Keratinocyte (primary cell): ENCODE measurements around the gene C5orf24. TPM values are rescaled to one million over a fixed set of nuclear protein-coding genes. Genes with fewer than 3 reads are reported as not detected.

Experiments
- DNase-seq: peaks from one replicate; pipeline ENCODE4 v3.0.0-alpha.2; 2011; ENCODE audit warnings: low read depth, missing footprints, low spot score
- FAIRE-seq: peaks from 2 replicates; lab custom pipeline; 2011; peaks lifted over from hg19 to GRCh38; lab: Jason Lieb, UNC
- H2AFZ ChIP-seq: 2 replicates; pipeline ENCODE4 v1.6.0; 2012; ENCODE audit warnings: low read length, control low read depth, inconsistent platforms; ENCODE audit not compliant: control insufficient read depth
- H3K27ac ChIP-seq: 2 replicates; pipeline ENCODE4 v1.5.1; 2011; ENCODE audit warnings: low read length; ENCODE audit not compliant: control insufficient read depth, insufficient read depth
- H3K27me3 ChIP-seq: 3 replicates; pipeline ENCODE4 v1.6.0; 2011; ENCODE audit warnings: low read length; ENCODE audit not compliant: control insufficient read depth, insufficient read depth; ENCODE audit errors: extremely low read depth
- H3K36me3 ChIP-seq, 2 experiments: 2 replicates in 1 of 2; 3 replicates in 1 of 2; pipeline ENCODE4 v1.5.1; 2011; ENCODE audit warnings: low read length in 2 of 2, mild to moderate bottlenecking in 1 of 2; ENCODE audit not compliant: control insufficient read depth in 2 of 2, insufficient read depth in 2 of 2; ENCODE audit errors: extremely low read depth in 1 of 2
- H3K4me1 ChIP-seq: 3 replicates; pipeline ENCODE4 v1.5.1; 2011; ENCODE audit warnings: low read length; ENCODE audit not compliant: control insufficient read depth, insufficient read depth; ENCODE audit errors: extremely low read depth
- H3K4me2 ChIP-seq: 3 replicates; pipeline ENCODE4 v1.6.0; 2011; ENCODE audit warnings: low read depth, low read length; ENCODE audit not compliant: control insufficient read depth, insufficient read depth; ENCODE audit errors: extremely low read depth
- H3K4me3 ChIP-seq, 3 experiments: fragments of 200-600 bp in 1 of 3; sonication (generic) in 1 of 3; 2 replicates in 2 of 3; 3 replicates in 1 of 3; pipeline ENCODE4 v1.5.1; 2011 to 2016; ENCODE audit warnings: low read length in 3 of 3, mild to moderate bottlenecking in 3 of 3, control low read depth in 2 of 3, inconsistent platforms in 1 of 3, low read depth in 1 of 3, mixed read lengths in 1 of 3, mixed run types in 1 of 3, moderate library complexity in 1 of 3; ENCODE audit not compliant: control insufficient read depth in 2 of 3, insufficient read depth in 2 of 3; ENCODE audit errors: extremely low read depth in 1 of 3
- H3K79me2 ChIP-seq: 2 replicates; pipeline ENCODE4 v1.6.0; 2012; ENCODE audit warnings: low read length; ENCODE audit not compliant: control insufficient read depth, insufficient read depth
- H3K9ac ChIP-seq: 3 replicates; pipeline ENCODE4 v1.6.0; 2011; ENCODE audit warnings: low read length; ENCODE audit not compliant: control insufficient read depth, insufficient read depth; ENCODE audit errors: extremely low read depth
- H3K9me1 ChIP-seq: 3 replicates; pipeline ENCODE4 v1.6.0; 2011; ENCODE audit warnings: low read length; ENCODE audit not compliant: control insufficient read depth, insufficient read depth; ENCODE audit errors: extremely low read depth
- H3K9me3 ChIP-seq: 2 replicates; pipeline ENCODE4 v1.5.1; 2012; ENCODE audit warnings: low read depth, low read length; ENCODE audit not compliant: control insufficient read depth
- H4K20me1 ChIP-seq: 3 replicates; pipeline ENCODE4 v1.6.0; 2011; ENCODE audit warnings: low read length; ENCODE audit not compliant: control insufficient read depth, insufficient read depth; ENCODE audit errors: extremely low read depth
- EZH2 ChIP-seq: IDR thresholded peaks from one replicate; pipeline ENCODE4 v1.6.1; 2012; ENCODE audit warnings: inconsistent platforms, mild to moderate bottlenecking, low read length, moderate library complexity
- dilution Hi-C: fragments of 300-500 bp; cut with MboI; formaldehyde crosslinking; loops from one replicate; pipeline ENCODE4 v1.7.0; 2020; ENCODE audit warnings: low sequenced_read_pairs; ENCODE audit not compliant: extremely low pct_ligation_motif_present
- polyA plus RNA-seq, 5 experiments: library from polyadenylated mRNA; depleted of rRNA in 3 of 5; stranded (reverse) in 3 of 5; stranded (forward) in 1 of 5; unstranded in 1 of 5; fragments of >200 nt; gene quantifications; 1 replicate in 1 of 5; 2 replicates in 3 of 5; 3 replicates in 1 of 5; pipeline versions ENCODE4 v1.2.1 to v1.2.3, GENCODE V29; 2011 to 2012; ENCODE audit warnings: missing spikeins in 2 of 5, low read depth in 1 of 5, low replicate concordance in 1 of 5
- TF ChIP-seq, protein P1 (sequence below), 3 experiments: IDR thresholded peaks in 1 of 3; conservative IDR thresholded peaks in 1 of 3; optimal IDR thresholded peaks in 1 of 3; 2 replicates in 2 of 3; 3 replicates in 1 of 3; pipeline versions ENCODE3 to v1.5.1; 2011; ENCODE audit warnings: low read length in 3 of 3, mild to moderate bottlenecking in 3 of 3, moderate library complexity in 2 of 3, control low read depth in 1 of 3, inconsistent platforms in 1 of 3; ENCODE audit not compliant: insufficient read depth in 2 of 3; ENCODE audit errors: extremely low read depth in 1 of 3

Gene C5orf24
- polyA plus RNA-seq, 1 donor (not counting 4 experiments of a cell fraction or from before 2014, with no cell fraction given): 36.5 TPM

GRCh38 chr5:134902071-134902801 lies 56.5 kb downstream of the C5orf24 start:
- Histone ChIP-seq H3K9me3 (no peaks in the 10 kb centered on the region), H3K27me3 (no peaks in the 10 kb centered on the region), H3K9ac (no peak overlapping the region), H3K4me3 (no peak overlapping the region), H3K9me1 (no peaks in the 10 kb centered on the region), H2AFZ (no peak overlapping the region), H3K27ac (no peak overlapping the region), H3K4me2 (no peak overlapping the region), H4K20me1 (no peaks in the 10 kb centered on the region), H3K36me3 (no peaks in the 10 kb centered on the region), H3K4me1 (peaks cover 4% of the 10 kb centered on the region), H3K79me2 (no peaks in the 10 kb centered on the region)
- DNase-seq (no peak), FAIRE-seq (no peak)
- no peak for TF ChIP-seq EZH2
- TF ChIP-seq, protein P1, sequence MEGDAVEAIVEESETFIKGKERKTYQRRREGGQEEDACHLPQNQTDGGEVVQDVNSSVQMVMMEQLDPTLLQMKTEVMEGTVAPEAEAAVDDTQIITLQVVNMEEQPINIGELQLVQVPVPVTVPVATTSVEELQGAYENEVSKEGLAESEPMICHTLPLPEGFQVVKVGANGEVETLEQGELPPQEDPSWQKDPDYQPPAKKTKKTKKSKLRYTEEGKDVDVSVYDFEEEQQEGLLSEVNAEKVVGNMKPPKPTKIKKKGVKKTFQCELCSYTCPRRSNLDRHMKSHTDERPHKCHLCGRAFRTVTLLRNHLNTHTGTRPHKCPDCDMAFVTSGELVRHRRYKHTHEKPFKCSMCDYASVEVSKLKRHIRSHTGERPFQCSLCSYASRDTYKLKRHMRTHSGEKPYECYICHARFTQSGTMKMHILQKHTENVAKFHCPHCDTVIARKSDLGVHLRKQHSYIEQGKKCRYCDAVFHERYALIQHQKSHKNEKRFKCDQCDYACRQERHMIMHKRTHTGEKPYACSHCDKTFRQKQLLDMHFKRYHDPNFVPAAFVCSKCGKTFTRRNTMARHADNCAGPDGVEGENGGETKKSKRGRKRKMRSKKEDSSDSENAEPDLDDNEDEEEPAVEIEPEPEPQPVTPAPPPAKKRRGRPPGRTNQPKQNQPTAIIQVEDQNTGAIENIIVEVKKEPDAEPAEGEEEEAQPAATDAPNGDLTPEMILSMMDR (optimal IDR thresholded peaks at IDR 0.05 in 1 of 3, IDR thresholded peaks at IDR 0.05 in 1 of 3, conservative IDR thresholded peaks at IDR 0.05 in 1 of 3; ENCODE audit: extremely low read depth in 1 of 3, insufficient read depth in 2 of 3, low read length in 3 of 3): no peak
- dilution Hi-C loops: no loop called here

DNA sequence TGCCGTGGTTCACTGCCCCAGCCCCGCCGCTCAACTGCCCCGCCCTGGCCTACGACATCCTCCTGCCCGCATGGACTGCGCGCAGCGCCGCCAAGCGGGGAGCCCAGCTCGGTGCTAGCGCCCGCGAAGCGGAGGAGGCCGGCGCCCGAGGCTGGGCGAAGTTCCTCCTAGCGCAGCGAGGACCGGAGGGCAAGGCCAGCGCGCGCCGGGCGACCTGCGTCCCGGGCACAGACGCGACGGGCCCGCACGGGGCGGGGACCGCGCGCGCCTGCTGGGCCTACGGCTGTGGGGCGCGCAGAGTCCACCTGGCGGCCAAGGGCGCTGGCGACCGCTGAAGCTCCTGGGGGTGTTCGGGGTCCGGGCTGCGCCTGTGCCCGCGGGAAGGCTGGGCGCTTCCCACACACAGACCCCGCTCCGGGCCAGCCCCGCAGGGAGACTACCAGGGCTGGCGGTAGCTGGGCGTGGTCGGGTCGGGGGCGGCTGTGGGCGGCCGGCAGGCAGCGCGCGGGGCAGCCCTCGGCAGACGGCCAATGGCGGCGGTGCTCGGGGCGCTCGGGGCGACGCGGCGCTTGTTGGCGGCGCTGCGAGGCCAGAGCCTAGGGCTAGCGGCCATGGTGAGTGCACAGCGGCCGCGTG lies 59.0 kb downstream of the C5orf24 start, which contains the start of gene PCBD2:
TSS of gene PCBD2 (plus strand) at position 522 of the 636 bp plus-strand sequence. CDS start at position 531, 9 bp downstream.
- Histone ChIP-seq H3K9me1 (no peaks in the 10 kb centered on the region), H3K27me3 (no peaks in the 10 kb centered on the region), H3K4me3 (peak within 1 kb of the TSS; percentile 68 to 89 (median 78)), H3K27ac (peak within 1 kb of the TSS; percentile 93), H3K4me1 (peaks cover 4% of the 10 kb centered on the region), H2AFZ (peak within 1 kb of the TSS; percentile 93), H3K4me2 (peak within 1 kb of the TSS; percentile 80), H4K20me1 (no peaks in the 10 kb centered on the region), H3K36me3 (peaks cover 0 to 6% of the 10 kb centered on the region in 2 experiments), H3K79me2 (no peaks in the 10 kb centered on the region), H3K9ac (peak within 1 kb of the TSS; percentile 89), H3K9me3 (no peaks in the 10 kb centered on the region)
- peak; percentile 49 for DNase-seq
- dilution Hi-C loops: no loop called here
- TF ChIP-seq, protein P1 (optimal IDR thresholded peaks at IDR 0.05 in 1 of 3, IDR thresholded peaks at IDR 0.05 in 1 of 3, conservative IDR thresholded peaks at IDR 0.05 in 1 of 3; ENCODE audit: extremely low read depth in 1 of 3, insufficient read depth in 2 of 3, low read length in 3 of 3): peak; percentile 63 to 92 (median 88)
- no peak for TF ChIP-seq EZH2
- no peak for FAIRE-seq
